HG03457 (cell line): ENCODE results near the gene RNF186.

Experiments
- ATAC-seq: cut with Tn5 transposase; IDR thresholded peaks from one replicate; pipeline ENCODE4 v1.9.1; 2021; ENCODE audit warnings: moderate number of reproducible peaks; ENCODE audit not compliant: unreplicated experiment

The RNF186 gene

GRCh38 chr1:19768353-19769210 is 46.5 kb downstream of the RNF186 start:
- ATAC-seq = no peak

GRCh38 chr1:19765623-19766022 is 49.5 kb downstream of the RNF186 start:
- no peak for ATAC-seq

- ATAC-seq = no peak
These were observed 50.2 kb downstream of the RNF186 start for GRCh38 chr1:19764848-19765247.
